Vagina (tissue), 2 donors: Measurements from ENCODE around the gene MBOAT7.

Experiments used
- CTCF ChIP-seq, 3 experiments: fragments of 450-650 bp in 2 of 3; fragments of 200-600 bp in 1 of 3; sonication (generic) in 1 of 3; IDR thresholded peaks; one replicate each; pipeline ENCODE4 v1.5.1; 2017 to 2019; ENCODE audit warnings: antibody characterized with exemption in 3 of 3, mild to moderate bottlenecking in 2 of 3, moderate library complexity in 2 of 3
- POLR2A ChIP-seq, 2 donors: fragments of 450-650 bp; IDR thresholded peaks; one replicate each; pipeline ENCODE4 v1.6.1; 2017; ENCODE audit warnings: antibody characterized with exemption in 2 of 2, mild to moderate bottlenecking in 2 of 2, moderate library complexity in 2 of 2
- POLR2AphosphoS5 ChIP-seq, 2 donors: sonication (generic); formaldehyde crosslinking; IDR thresholded peaks; one replicate each; pipeline ENCODE4 v1.9.0; 2017; ENCODE audit warnings: antibody characterized with exemption in 2 of 2, mild to moderate bottlenecking in 2 of 2, low read depth in 1 of 2; ENCODE audit not compliant: insufficient read depth in 1 of 2

- no peak for TF ChIP-seq POLR2AphosphoS5 (IDR thresholded peaks at IDR 0.05; ENCODE audit: insufficient read depth in 1 of 2, low read depth in 1 of 2)
- TF ChIP-seq CTCF (IDR thresholded peaks at IDR 0.05), result no peak
- no peak for TF ChIP-seq POLR2A (IDR thresholded peaks at IDR 0.05)
These were observed 1.0 kb downstream of the MBOAT7 start for GRCh38 chr19:54188215-54188871.
